Activated CD4-positive, alpha-beta T cell treated with anti-CD3 and anti-CD28 coated beads, Interleukin-10, Interleukin-2, amounts not matched to agents 100 ng/mL and 50 ng/mL, durations not matched to agents 16 hours and 8 hours (primary cell): ENCODE measurements around the gene IL18R1.
A peak's percentile ranks its signal among the peaks of the same experiment; 100 is the strongest.

Source experiments
- DNase-seq: peaks from one replicate; pipeline ENCODE4 v3.0.0-alpha.2; 2020

Gene IL18R1

DNA sequence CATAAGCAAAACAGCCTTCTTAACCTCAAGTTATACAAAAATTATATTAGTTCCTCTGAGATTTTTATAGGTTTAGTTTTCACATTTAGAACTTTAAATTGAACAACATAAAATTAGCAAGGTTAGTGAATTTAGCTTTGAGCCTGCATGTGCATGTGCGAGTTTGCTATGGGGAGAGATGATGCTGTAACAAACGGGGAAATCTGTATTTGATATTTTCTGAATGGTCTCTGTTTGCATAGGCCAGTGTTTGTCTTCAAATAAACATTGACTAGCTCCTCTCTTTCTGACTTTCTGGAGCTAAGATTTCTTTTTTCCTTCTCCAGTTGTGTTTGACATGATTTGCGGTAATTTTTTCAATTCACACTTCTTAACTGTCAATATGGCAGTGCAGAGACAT lies 36.5 kb downstream of the IL18R1 start:
- no peak for DNase-seq

DNA sequence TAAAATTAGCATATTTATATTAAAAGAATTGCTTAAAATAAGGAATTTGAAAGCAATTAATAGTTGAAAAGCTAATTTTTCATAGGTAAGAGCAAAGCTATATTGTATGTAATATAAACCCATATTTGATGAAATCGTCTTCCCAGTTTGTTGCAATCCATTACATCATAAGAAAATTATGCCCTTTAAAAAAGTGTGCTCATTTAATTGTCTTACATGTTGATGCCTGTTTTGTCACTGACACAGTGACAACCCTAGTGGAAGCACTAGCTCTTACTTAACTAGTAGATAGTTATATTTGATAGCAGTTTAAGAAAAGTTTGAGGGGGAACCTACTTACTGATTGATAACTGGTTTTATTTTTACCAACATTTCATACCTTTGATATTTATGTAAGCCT lies 37.3 kb downstream of the IL18R1 start:
- no peak for DNase-seq

DNA sequence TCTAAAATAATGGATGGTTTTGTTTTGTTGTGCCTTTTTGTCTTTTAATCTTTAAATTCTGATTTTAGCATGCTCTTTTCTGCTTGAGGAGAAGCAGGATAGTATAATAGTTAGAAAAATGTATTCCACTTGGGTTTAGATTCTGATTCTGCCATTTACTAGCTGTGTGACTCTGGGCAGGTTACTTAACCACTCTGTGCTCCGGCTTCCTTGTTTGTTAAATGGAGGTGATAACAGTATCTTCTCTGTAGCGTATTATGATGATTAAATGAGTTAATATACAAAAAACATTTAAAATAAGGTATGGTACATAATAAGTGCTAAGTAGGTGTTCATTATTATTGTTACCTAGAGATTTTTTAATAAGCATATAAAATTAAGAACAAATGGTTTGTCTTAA lies 40.4 kb downstream of the IL18R1 start:
- no peak for DNase-seq

GRCh38 chr2:102397209-102397608 lies 41.6 kb downstream of the IL18R1 start:
- no peak for DNase-seq

- no peak for DNase-seq
These were observed 44.0 kb downstream of the IL18R1 start for GRCh38 chr2:102399499-102400141.

GRCh38 chr2:102401456-102401855 lies 45.9 kb downstream of the IL18R1 start:
- no peak for DNase-seq

DNA sequence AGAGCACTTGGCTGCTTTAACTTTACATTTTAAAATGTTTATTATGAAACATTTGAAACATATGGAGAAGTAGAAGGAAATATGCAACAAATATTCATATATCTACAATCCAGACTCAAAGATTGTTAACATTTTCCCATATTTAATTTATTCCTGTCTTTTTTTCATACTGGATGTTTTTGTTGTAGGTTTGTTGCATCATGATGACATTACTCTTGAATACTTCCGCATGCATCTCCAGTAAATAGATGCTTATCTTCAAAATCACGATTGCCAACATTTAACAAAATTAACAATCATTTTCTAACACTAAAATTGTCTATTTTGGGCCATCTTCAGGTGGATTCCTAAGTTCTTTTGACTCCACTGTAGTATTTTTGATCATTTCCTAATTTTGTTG lies 46.3 kb downstream of the IL18R1 start:
- DNase-seq: no peak

DNA sequence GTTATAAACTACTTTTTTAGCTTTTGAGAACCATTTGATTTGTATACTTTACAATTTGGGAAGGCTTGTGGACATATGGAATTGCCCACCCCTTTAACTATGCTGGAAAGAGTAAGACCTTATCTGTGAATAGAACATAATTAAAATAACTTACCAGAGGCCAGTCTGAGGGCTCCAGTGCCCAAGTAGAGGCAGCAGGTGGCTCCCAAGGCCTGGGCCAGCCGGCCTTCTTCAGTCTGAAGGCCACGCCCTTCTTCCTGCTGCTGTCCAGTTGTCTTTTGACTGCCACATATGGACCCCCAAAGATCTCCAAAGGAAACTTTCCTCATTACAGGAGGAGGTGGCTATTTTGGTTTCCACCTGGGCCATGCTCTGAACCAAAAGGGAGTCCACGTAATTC lies 55.4 kb downstream of the IL18R1 start:
- DNase-seq: no peak

- DNase-seq: no peak
These were observed 56.6 kb downstream of the IL18R1 start for GRCh38 chr2:102412199-102412598.

- DNase-seq: peak; percentile 58
These were observed 62.4 kb downstream of the IL18R1 start for GRCh38 chr2:102417946-102418345.

GRCh38 chr2:102418421-102418961 lies 62.9 kb downstream of the IL18R1 start:
- DNase-seq: peak; percentile 87

DNA sequence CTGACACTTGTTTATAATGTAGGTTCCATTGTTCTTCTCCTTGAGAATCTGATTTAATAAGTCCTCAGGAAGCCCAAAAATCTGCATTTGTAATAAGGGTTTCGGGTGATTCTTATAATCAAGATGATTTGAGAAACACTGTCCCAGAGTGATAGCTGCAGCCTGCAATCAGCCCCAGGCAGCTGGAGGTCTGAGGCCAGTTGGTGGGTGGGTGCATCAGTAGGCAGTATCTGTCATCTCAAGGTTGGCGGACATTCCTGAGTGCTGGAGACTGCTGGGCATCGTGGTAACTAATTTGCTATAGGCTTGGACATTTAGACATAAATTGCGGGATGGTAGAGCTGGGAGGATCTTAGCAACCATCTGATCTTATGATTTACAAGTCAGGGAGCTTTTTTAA lies 64.7 kb downstream of the IL18R1 start:
- DNase-seq: no peak

DNA sequence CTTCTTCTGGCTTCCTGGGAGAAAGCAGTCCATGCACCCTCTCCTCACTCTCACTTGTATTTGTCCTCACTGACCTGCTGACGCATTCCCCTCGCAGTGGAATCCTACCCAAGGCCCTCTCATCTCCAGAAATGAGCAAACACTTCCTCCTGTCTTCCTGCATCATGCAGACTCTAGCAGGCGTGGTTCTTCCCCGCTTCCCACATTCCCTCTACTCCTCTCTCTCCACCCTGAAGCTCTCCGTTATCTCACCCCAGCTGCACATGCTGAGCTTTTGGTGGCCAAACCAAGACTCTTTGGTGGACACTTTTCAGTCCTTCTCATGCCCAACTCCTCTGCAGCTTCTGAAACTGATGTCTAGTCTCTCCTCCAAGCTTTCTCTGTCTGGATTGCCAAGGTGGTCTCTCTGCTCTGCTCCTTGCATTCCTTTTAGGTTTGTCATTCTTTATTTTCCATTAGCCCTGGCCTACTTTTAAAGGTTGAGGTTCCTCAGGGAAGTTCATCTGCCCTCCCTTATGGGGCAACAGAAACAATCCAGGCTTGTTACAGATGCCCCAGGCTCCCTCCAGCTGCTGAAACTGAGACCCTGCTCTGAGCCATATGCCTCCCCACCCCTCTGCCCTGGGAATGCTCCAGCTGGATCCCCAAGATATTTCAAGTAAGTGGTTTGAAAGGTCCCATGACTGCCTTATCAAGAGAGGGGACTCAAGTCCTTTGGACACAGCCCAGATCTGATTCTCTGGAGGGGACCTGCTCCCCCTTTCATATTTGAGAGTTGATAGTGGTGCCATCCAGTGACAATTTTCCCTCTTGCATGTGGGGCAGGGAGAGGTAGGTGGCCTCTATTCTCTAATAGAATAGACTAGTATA lies 66.5 kb downstream of the IL18R1 start:
- DNase-seq: peak; percentile 66

- DNase-seq: no peak
These were observed 67.3 kb downstream of the IL18R1 start, which contains the start of gene IL18RAP for GRCh38 chr2:102422910-102423309. Gene IL18RAP, plus strand, starts transcription at chr2:102423160. Its CDS starts 118 bp downstream, at chr2:102423278.

GRCh38 chr2:102423368-102423767 lies 67.8 kb downstream of the IL18R1 start:
- DNase-seq: no peak

DNA sequence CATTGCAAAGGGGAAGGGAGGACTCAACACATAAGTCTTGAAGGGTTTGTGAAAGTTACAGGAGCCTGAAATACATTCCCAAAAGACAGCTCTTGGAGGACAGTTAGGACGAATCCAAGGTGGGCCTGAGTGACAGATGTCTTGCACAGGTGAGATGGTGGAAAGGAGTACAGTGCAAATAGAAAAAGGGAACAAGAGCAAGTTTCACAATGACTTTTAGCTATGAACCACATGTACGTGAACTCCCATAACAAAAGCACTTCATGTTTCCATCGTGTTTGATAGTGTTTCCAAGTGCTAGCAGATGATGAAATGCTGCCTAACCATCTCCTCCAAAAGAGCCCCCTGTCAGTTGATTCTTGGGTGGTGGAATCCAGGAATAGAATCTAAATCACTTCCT lies 69.2 kb downstream of the IL18R1 start:
- DNase-seq: peak; percentile 67

DNA sequence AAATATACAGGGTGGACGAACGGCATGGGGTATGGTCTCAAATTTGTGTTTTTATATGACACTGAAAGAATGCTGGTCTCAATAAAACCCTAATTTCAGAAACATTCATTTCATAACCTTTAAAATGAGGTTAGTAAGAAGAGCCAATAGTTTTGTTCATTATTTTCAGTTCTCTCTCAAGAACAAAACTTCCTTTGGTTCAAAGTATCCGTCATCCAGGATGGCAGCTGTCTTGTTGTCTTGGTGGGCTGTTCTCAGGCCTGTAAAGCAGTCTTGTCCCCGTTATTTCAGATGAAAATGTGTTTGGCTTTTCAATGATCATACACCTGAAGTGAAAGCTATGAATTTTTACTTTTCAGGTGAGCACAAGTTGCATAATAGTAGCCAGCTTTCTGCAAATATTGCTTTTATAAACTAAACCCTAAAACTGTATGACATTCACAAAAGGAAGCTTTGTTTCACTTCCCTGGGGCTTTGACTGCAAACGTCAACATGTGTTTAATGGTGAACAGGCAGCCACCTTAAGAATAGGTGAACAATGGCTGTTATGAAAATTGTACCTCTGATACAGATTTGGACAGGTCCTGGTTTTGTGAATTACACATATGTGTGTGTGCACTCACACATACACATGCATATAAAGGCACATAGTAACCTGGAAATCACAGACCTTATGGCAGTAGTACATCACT lies 70.0 kb downstream of the IL18R1 start:
- no peak for DNase-seq

DNA sequence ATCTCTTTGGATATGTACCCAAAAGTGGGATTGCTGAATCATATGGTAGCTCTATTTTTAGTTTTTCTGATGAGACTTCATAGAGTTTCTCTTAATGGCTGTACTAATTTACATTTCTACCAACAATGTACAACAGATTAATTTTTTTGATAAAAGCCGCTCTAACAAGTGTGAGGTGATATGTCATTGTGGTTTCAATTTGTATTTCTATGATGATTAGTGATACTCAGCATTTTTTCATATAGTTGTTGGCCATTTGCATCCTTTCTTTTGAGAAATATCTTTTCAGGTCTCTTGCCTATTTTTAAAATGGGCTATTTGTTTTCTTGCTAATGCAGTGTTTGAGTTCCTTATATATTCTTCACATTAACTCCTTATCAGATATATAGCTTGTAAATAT lies 71.7 kb downstream of the IL18R1 start:
- no peak for DNase-seq

- DNase-seq: no peak
These were observed 73.0 kb downstream of the IL18R1 start for GRCh38 chr2:102428573-102428972.

DNA sequence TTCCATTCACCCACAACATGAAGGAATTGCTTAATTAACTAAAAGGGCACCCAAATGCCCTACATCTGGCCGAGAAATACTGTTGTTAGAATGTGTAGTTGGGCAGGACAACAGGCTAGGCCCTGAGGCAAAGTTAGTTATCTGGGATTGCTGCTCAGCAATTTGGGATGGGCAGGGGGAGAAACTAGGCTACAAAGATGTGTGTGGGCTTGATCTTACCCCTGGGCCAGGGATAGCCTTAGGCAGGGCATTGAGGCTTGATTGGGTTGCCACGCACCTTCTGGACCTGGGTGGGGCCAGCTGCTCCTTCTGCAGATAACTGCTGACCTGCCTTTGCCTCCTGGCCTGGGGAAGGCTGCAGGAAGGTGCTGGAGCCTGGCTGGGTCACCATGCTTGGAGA lies 76.8 kb downstream of the IL18R1 start:
- no peak for DNase-seq

- no peak for DNase-seq
These were observed 78.5 kb downstream of the IL18R1 start for GRCh38 chr2:102433973-102434654.

DNA sequence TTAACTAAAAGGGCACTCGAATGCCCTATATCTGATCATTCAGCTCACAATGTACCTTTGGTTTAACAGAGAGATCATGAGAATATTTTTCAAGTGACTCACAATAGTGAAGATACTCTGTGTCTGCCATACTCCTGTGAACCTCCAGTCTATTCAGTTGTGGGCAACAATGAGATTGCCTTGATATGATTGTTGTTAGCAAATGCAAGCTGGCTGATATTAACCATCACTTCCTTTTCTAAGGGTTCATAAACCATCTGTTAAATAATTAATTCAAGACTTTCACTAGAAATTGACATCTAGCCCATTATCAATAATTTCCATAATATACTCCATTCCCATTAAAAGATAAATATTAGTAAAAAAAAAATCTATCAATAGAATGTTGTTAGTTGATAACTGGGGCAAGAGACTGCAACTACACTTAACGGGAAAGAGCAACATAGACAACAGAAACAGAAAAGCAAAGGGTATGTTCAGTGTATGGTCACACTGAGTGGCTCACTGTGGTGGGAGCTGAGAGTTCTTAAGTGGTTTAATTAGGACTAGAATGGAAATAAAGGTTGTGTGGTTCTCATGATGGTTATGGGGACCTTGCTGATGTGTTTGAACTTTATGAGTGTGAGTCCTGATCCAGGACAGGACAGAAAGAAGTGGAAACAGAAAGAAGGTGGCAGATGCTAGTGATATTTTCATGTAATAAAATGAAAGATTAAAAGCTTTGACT lies 79.2 kb downstream of the IL18R1 start:
- DNase-seq: no peak
